CD4-positive, alpha-beta T cell treated with Interleukin-17A for 4 hours (primary cell): Measurements from ENCODE around the gene CEP83.
A peak's percentile ranks its signal among the peaks of the same experiment; 100 is the strongest.

Experiments used
- DNase-seq: peaks from one replicate; pipeline ENCODE4 v3.0.0-alpha.2; 2020; ENCODE audit warnings: mixed read lengths

The CEP83 gene

DNA sequence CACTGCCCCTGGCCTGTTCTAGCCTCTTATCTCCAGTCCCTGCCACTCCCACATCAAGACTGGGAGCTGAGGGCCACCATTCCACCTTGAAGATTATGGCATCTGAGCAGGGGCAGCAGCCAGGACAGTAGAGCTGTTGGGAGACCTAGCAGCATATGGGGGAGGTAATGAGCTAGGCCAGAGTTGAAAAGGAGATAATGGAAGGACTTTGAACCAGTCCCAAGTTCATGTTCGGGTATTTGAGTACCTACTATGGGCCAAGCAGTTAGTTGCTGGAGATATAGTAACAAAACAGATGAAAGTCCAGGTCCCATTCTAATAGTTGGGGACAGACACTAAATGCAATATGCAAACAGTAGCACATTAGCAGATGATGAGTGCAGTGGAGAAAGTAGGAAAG, 159.8 kb downstream of the CEP83 start:
- DNase-seq, result no peak

DNA sequence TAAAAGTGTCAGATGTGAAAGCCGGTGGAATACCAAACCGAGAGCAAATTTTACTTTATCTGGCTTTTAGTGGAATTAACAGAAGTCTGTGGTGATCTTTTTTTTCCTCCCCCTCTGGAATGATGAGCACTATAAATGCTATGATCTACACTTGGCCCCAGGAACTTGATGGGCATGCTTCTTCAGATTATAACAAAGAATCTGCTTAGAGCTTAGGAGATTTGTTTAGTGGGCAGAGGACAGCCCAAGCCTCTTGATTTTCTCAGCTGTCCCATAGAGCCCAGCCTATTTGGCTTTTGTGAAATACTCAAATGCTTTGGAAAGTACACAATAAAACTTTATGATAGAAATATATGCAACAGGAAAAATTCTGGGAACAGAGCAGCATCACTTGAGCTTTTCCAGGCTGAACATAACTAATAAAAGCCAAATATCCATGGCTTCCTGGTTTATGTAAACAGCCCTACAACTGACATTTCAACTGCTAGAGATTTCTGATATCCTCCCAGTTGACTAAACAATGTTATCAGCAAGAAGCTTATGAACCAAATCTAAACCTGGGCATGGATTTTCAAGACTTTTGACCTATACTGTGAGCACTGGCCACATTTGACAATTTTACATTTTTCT, 161.7 kb downstream of the CEP83 start:
- no peak for DNase-seq

DNA sequence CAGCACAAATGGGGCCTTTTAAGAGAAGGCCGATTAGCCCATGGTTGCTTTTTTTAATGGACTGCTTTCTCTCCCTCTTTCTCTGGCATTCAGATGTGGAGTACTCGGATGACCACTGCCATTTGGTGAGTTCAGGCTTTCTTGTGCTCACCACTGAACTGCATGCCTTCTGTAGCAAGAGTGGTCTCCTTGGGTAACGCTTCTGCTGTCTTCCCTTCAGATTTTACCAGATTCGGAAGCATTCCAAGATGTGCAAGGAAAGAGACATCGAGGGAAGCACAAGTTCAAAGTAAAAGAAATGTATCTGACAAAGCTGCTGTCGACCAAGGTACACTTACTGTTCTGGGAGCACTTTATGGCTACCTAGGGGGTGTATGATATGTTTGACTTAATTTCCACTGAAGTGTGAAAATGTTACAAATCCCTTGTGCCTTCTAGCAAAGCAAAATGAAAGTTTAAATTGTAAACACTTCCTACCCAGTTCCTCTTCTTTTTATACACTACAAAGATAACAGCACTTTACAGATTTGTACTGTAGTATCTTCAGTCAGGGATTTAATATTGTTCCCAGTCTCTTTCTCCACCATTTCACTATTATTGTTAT, 162.5 kb downstream of the CEP83 start:
- no peak for DNase-seq

DNA sequence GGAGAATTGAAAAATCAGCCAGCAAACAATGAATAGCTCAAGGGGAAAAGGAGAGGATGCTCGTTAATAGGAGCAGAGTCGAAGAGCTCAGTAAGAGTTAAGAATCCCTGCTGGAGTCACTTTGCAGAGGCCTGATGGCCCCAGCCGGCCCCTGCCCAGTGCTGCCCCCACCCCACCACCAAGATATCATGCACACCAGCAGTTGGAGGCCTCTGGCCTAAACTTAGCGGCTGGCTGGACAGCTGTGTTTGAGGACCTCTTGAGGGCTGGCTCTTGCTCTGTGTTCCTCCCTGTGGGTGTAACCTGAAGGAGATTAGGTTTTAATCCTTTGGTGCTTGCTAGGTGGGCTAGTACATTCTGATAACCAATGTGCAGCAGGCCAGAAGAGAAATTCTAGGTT, 169.3 kb downstream of the CEP83 start:
- no peak for DNase-seq

DNA sequence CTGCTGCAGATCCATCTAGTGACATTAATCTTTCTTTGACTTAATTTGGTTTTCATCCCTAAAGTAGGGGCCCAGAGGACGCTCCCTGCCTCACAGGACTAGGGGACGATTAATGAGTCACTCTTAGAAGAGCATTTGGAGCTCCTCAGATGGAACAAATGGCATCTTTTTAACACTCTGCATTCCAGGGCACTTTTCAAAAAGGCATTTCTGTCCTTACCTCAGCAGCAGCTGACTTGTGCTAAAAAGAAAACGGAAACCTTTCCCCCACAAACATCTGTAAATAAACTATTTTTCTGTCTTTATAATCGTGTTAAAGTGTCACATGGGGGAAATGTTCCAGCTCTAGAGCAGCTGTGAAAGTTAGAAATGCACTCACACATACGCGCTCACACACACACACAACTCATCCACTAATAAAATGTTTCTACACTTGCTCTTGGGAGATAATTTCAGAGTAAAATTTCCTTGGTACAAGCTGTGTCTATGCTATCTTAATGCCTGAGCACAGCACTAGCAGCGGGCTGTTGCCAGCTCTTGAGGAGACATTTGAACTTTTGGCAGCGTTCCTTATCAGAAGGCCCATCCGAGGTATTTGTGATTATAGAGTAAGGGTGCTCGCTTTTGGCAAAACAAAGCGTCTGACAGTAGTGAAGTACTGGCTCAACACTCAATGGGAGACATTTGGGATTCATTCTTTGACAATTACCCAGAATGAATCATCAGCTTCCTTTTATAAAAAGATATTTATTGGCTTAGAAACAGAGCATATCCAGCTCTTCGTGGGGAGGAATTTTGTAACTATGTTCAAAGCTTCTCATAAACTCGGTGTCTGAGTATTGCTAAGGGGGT, 170.0 kb downstream of the CEP83 start:
- no peak for DNase-seq

DNA sequence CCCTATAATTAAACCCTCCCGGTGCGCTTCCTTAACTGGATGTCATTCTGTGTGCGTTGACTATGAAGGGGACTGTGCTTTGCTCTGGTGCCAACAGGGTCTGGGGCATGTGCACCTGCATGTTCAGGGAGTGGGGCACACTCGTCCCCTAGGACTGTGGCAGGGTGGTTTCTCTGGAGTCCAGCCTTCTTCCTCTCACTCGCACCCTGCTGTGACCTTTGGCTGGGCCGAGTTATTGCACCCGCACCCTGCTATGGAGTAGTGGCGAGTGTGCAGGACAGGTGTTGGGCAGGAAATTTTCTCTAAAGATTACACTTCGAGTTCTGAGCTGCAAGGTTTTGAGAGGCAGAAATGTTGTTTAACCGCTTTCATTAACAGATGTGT, 172.4 kb downstream of the CEP83 start:
- DNase-seq, result no peak

DNA sequence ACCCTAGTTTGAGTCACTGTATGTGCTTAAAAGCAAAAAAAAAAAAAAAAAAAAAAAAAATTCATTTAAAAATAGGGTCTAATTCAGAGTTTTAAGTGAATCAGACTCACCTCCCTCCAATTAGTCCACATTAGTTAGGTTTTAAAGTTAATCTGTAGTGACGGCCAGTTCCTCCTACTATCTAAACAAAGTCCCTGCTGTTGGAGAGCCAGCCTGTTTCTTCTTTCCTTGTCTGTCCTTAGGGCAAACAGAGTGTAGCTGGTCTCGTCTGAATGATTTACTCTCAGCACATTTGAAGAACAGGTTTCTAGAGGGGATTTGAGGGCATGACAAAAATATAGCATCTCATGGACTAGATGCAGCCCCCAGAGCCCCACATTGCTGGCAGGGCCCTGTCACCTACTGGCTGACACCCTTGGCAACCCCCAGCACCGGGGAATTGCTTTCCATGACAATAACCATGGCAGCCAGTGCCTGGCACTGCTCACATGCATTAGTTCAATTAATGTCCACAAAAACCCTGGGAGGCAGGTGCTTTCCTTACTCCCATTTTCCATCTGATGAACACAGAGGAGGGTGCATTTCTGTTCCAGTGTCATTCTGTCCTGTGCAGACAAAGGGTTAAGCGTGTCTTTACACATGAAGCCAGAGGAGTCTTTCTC, 173.0 kb downstream of the CEP83 start:
- DNase-seq, result no peak

DNA sequence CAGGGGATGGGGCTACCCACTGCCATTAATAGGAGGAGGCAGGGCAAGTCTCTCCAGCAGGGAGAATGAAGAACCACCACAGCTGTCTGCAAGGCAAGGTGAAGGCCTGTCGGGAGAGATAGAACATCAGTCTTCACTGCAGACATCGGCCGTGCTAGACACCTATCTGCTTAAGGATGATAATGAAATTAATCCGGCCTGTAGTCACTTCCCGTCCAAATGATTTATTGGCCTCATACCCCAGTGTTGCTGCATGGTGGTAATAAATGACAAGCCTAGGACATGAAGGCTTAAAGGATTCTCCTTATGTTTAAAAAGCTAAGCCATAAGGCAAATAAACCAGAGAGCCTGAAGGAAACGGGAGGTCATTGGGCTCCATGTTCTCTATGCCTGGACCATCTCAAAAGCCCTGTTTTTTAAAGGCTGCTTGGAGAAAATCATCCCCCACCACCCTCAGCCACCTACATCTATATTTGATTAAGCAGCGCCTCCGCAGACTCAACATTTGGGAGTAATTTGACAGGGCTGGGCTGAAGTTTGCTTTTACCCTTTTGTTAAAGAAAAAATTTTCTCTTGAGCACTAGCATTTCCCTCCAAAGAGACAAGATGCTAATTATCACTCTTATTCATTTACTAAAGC, 173.6 kb downstream of the CEP83 start:
- DNase-seq, result no peak

DNA sequence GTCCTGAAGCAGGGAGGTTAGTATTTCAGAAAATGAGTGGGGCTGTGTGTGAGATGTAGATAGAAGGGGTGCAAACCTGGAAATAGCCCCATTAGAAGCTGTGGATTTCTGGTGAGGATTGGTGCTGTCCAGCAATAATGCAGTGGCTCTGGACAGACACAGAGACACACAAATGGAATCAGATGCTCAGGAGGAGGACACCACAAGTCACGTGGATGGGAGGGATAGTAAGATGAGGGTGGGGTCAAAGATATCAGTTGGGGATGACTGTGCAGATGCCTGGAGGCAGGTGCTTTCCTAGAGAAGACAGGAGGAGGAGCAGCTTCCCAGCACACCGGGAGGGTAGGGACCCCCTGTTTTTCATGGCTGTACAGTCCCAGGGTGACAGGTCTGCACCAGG, 174.8 kb downstream of the CEP83 start:
- DNase-seq, result no peak

DNA sequence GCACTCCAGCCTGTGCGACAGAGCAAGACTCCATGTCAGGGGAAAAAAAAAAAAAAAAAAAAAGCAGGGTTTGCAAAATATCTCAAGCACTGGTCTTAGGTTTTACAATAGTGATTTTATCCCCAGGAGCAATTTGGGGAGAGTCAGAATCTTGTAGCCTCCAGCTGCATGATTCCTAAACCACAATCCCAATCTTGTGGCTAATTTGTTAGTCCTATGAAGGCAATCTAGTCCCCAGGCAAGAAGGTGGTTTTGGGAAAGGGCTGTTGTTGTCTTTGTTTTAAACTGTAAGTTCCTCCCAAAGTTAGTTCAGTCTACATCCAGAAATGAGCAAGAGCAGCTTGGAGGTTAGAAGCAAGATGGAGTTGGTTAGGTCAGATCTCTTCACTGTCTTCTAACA, 175.6 kb downstream of the CEP83 start:
- no peak for DNase-seq

DNA sequence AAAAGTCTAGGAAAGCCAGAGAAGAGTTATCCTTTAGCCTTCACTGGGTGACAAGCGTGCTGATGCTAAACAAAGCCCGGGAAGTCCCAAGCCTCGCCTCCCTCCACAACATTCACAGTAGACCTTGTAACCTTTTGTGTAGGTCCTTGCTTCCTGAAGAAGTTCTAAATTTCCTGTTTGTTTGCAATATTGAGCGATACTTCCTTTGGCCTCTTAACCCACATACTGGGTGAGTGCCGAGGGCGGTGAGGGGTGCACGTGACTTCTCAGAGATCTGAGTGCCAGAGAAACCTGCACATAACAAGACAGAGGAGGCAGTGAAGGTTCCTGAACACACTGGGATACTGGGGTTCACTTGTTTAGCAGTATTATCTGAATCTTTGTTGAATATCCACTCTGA, 177.0 kb downstream of the CEP83 start:
- DNase-seq, result peak; percentile 62

DNA sequence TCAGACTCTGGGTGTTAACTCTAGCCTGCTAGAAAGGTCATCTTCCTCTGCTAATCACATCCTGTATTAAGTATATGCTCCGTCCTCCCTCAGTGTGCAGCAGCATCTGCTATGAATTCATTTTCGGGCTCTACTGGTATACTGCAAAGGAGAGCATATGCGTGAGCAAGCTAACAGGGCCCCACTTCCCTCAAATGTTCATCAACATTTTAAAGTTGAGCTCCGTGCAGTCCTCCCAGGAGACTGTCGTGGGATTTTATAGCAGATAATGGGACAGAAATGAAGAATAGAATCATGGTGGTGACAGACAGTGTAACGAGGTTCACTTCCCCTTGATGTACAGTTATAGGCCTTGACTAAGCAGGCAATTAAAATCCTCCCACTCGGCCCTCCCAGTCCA, 179.6 kb downstream of the CEP83 start:
- no peak for DNase-seq

DNA sequence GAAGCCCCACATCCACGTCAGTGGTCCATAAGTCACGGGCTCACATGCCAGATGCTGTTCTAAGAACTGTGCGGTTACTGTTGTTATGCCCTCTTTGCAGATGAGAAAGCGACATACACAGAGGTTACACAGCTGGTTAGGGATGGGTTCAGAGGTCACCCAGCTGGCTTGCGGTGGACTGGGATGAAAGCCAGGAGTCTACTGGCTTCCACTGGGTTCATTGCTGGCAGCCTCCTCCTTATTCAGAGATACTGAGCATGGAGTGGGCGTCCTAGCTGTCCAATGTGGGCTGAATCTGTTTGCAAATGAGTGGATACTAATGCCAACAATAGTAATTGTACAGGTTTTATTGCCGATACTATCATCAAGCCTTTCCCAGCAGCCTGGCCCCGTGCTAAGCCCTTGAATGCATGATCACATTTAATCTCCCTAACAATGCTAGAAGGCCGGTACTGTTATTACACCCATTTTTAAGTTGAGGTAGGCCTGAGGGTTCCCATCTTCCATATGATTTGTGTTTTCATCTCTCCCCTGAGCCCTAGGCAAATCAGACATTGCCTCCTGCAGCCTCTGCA, 182.2 kb downstream of the CEP83 start:
- no peak for DNase-seq

DNA sequence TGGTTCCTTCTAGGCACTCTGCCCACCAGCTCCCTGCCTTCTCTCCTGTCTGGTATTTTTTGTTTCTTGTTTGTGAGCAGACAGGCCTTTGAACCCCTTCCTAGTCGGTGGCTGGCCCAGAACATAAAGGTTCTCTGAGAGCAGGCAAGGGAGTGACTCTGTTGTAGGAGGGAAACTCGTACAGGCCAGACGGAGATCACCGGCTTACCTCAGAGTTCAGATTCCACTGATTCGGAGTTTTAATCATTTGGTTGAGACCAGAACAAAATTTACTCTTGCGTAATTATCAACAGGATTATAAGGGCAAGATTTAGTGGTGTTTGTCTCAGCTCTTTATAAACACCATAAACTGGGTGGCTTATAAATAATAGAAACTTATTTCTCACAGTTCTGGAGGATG, 182.9 kb downstream of the CEP83 start:
- no peak for DNase-seq

DNA sequence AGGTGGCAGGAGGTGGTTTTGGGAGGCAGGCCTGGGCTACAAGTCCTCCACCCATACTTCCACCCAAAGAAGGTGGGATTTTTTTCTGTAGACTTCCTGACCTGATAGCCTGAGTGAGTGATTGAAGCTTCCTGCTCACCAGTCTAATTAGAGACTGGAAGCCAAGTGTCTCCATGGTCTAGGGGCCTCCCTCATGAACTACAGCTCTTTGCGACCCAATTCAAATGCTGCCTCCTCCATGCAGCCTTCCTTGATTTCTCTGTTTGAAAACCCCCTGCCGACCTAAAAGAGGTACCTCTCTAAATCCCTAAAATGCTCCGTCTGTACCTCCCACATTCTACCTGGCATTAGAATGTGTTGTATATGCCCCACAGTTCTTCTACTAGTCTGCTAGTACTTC, 186.4 kb downstream of the CEP83 start:
- DNase-seq, result no peak

DNA sequence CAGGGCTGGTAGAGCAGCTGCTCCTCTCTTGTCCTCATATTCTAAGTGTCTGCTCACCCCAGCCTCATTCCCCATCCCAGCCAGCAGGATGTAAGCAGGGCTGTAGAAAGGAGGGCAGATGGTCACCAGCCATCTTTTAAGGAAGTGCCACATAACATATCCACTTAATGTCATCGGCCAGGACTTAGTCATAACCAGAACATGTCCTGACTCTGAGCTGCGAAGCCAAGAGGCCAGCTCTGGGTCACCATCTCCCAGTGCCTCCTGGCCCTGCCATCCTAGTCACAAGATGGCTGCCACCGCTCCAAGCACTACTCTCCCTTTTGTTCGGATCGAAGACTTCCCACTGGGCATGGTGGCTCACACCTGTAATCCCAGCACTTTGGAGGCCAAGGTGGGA, 187.4 kb downstream of the CEP83 start:
- no peak for DNase-seq

DNA sequence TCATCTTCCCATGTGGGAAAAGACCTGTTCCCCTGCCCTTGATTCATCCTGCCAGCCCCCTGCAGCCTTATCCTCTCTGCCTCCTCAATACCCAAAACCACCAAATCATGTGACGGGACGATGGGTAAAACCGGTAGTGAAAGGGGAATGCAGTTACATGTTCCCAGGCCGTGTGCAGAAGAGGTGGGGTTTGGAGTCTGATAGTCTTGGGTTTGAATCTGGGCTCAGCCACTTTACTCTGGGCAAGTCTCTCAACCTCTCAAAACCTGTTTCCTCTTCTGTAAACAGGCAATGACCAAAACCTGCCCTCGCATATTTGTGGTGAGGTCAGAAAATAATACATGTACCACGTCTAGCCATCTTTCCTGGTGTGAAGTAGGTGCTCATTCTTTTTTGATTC, 188.3 kb downstream of the CEP83 start:
- no peak for DNase-seq

DNA sequence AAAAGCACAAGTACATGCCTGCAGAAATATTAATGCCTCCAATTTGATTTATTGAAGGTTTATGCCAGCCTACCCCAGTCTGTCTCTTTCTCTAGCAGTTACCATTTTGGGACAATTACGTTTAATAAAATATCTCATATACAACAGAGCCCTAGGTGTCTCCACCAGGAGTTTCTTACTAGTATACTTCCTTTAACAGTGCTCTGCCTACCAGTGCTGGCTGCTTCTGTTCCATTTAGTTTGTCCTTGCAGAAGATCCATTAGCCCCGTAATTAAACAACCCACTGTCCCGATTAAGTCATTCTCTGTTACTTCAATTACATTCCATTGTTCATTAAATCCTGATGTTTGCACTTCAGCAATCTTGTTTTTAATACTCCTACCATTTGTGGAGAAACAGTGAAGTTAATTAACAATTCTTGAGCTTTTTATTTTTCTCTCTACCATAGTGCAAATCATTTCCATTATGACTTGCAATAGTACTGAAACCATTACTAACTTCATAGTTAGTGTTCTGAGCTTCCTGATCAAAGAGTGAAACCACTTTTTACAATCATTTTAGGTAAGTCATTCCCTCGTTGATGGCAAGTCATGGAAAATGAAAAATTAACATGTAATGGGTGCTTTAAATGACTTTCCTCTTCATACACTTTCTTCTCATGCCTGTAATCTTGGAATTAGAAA, 190.2 kb downstream of the CEP83 start:
- DNase-seq, result no peak

DNA sequence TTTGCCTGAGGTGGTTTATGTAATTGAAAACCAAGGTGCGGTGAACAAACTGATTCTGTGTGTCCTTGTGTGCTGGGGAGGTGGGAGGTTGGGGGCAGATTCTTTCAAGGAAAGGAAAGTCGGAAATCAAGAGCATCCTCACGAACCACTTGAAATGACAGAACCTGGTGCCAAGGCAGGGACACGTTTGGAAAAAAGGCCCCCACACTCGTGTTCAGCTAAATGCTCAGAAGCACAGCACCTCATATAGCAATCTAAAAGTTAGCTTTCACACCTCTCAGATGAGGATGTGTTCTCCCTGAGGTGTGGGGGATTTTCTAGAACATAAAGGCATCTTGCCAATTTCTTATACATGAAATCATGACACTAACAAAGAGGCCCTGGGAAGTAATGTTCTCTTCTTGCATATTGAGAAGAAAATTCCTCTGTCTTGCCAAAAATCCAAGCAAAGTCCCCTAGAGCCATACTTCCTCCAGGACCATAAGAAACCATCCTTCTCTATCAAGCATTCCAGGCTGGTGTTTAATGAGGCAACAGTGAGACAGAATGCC, 191.7 kb downstream of the CEP83 start:
- DNase-seq, result no peak

DNA sequence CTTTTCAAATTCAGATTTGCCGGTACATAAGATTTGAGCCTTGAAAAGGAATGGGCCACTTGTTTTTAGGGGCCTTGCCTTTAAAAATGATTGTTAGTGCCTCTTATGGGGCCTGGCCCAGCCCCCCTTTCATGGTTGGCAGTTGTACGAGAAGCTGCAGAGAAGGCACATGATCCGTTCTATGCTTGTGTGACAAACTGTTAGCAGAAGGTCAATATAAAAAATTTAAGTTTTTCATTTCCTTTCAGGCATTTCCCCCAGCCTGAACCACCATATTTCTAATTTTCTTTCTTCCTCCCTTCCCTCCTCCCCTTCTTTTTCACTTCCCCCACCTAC, 192.2 kb downstream of the CEP83 start:
- no peak for DNase-seq

DNA sequence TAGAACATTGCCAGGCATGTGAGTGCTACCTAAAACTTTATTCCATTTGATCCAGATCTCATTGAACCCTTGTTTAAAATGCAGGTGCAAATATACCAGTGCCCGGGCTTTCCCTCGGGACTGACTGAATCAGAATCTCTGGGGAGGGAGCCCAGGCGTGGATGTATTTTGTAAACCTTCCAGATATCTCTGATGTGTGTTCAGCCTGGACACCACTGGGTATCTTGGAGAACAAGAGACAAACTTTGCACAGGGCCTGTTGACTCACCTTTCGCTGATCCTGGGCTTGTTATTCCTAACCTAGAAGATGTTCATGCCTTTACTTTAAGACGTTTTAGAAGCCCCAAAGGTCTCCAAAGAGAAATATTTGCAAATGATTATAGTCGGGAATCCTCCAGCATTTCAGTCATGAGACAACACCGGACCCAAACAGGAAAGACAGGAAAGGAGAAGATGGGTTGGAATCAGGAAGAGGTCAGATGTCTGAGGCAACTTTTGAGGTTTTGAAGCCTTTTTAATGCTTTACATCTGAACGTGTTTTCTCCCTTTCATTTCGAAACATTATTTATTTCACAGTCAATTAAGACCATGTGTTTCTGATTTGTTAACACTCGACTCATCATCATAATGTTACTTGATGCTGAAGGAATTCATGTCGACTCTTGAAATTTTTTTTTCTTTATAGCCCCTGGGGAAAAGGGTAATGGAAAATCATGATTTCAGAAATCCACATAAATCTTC, 192.7 kb downstream of the CEP83 start:
- no peak for DNase-seq
